DMS53 treated with DMSO at 0.1 percent for 48 hours (cell line): ENCODE measurements around the gene HSD11B2.
A peak's percentile ranks its signal among the peaks of the same experiment; 100 is the strongest.
"Not testable (repeated sequence)": the region's sequence is repeated elsewhere in the genome, so short reads cannot be mapped to it uniquely, and the experiment has no call there.

Source experiments
- DNase-seq: peaks from one replicate; lab custom pipeline; 2025; ENCODE audit not compliant: unreplicated experiment; lab: John Stamatoyannopoulos, UW

Gene HSD11B2

GRCh38 chr16:67413978-67414911 lies 16.7 kb upstream of the HSD11B2 start:
- no peak for DNase-seq

GRCh38 chr16:67415421-67415820 lies 15.5 kb upstream of the HSD11B2 start:
- not testable (repeated sequence) for DNase-seq

GRCh38 chr16:67415872-67416793 lies 14.8 kb upstream of the HSD11B2 start, which contains the start of gene ZDHHC1:
Gene ZDHHC1, minus strand, starts transcription at chr16:67416477. Its CDS starts 8,702 bp downstream, at chr16:67407775.
- DNase-seq = peak; percentile 20

- no peak for DNase-seq
Observed at GRCh38 chr16:67417333-67418061, 13.4 kb upstream of the HSD11B2 start.

GRCh38 chr16:67419502-67419901 lies 11.4 kb upstream of the HSD11B2 start:
- peak; percentile 20 for DNase-seq

GRCh38 chr16:67419931-67420330 lies 11.0 kb upstream of the HSD11B2 start:
- DNase-seq = no peak

GRCh38 chr16:67421030-67421429 lies 9.9 kb upstream of the HSD11B2 start:
- DNase-seq = no peak

- DNase-seq = no peak
Observed at GRCh38 chr16:67423015-67423414, 7.9 kb upstream of the HSD11B2 start.

GRCh38 chr16:67423611-67424260 lies 7.2 kb upstream of the HSD11B2 start:
- no peak for DNase-seq

- DNase-seq = no peak
Observed at GRCh38 chr16:67424261-67424615, 6.7 kb upstream of the HSD11B2 start.

GRCh38 chr16:67425061-67425460 lies 5.9 kb upstream of the HSD11B2 start:
- DNase-seq = no peak

- no peak for DNase-seq
Observed at GRCh38 chr16:67425580-67425979, 5.3 kb upstream of the HSD11B2 start.

- DNase-seq = no peak
Observed at GRCh38 chr16:67426022-67426421, 4.9 kb upstream of the HSD11B2 start.

GRCh38 chr16:67426950-67427349 lies 4.0 kb upstream of the HSD11B2 start:
- DNase-seq = no peak

- peak; percentile 57 for DNase-seq
Observed at GRCh38 chr16:67428146-67428731, 2.7 kb upstream of the HSD11B2 start.

- no peak for DNase-seq
Observed at GRCh38 chr16:67429053-67429798, 1.7 kb upstream of the HSD11B2 start.

GRCh38 chr16:67429799-67430503 lies 970 bp upstream of the HSD11B2 start:
- DNase-seq = no peak

GRCh38 chr16:67430504-67430976 lies 381 bp upstream of the HSD11B2 start:
- peak; percentile 26 for DNase-seq
